Uterus (tissue), 4 donors: Measurements from ENCODE around the gene KIAA1586. TPM values are rescaled to one million over a fixed set of nuclear protein-coding genes. Genes with fewer than 3 reads are reported as not detected.
"Not testable (repeated sequence)": the region's sequence is repeated elsewhere in the genome, so short reads cannot be mapped to it uniquely, and the experiment has no call there.

Source experiments
- DNase-seq, 2 donors: peaks; one replicate each; pipeline ENCODE4 v3.0.0-alpha.2; 2019 to 2020
- H3K27ac ChIP-seq, 2 donors: fragments of 200-600 bp; sonication (generic); 1 replicate in 1 of 2; 2 replicates in 1 of 2; pipeline ENCODE4 v1.5.1; 2016 to 2018
- H3K27me3 ChIP-seq, 2 donors: fragments of 200-600 bp; sonication (generic); one replicate each; pipeline ENCODE4 v1.5.1; 2018 to 2019; ENCODE audit warnings: control low read depth in 1 of 2
- H3K36me3 ChIP-seq, 2 donors: fragments of 200-600 bp; sonication (generic); one replicate each; pipeline ENCODE4 v1.5.1; 2019; ENCODE audit warnings: control low read depth in 1 of 2
- H3K4me1 ChIP-seq, 2 donors: fragments of 200-600 bp; sonication (generic); one replicate each; pipeline ENCODE4 v1.5.1; 2018 to 2019; ENCODE audit warnings: control low read depth in 1 of 2
- H3K4me3 ChIP-seq, 2 donors: fragments of 200-600 bp; sonication (generic); 1 replicate in 1 of 2; 2 replicates in 1 of 2; pipeline ENCODE4 v1.5.1; 2018 to 2019; ENCODE audit warnings: mild to moderate bottlenecking in 1 of 2
- H3K9me3 ChIP-seq, 2 donors: fragments of 200-600 bp; sonication (generic); one replicate each; pipeline ENCODE4 v1.5.1; 2019; ENCODE audit warnings: control low read depth in 1 of 2
- POLR2A ChIP-seq, 2 donors: fragments of 450-650 bp; IDR thresholded peaks; one replicate each; pipeline ENCODE4 v1.6.1; 2016; ENCODE audit warnings: antibody characterized with exemption in 2 of 2, mild to moderate bottlenecking in 1 of 2, moderate library complexity in 1 of 2
- intact Hi-C: fragments of 100-400 bp; cut with DNase I; formaldehyde crosslinking; loops from one replicate; pipeline ENCODE4 v1.15.1; 2023; ENCODE audit warnings: low total_unique reads
- total RNA-seq, 4 donors: library from RNA; depleted of rRNA in 3 of 4; stranded (reverse); fragments of >200 nt in 3 of 4; gene quantifications; one replicate each; pipeline versions ENCODE4 v1.1.0 to v1.2.4, GENCODE V29; 2014 to 2023
- TF ChIP-seq, protein P1 (sequence below), 4 experiments: fragments of 200-600 bp in 2 of 4; fragments of 450-650 bp in 2 of 4; sonication (generic) in 2 of 4; IDR thresholded peaks; one replicate each; pipeline ENCODE4 v1.5.1; 2016 to 2019; ENCODE audit warnings: antibody characterized with exemption in 4 of 4, mild to moderate bottlenecking in 2 of 4, moderate library complexity in 1 of 4
- donor health status: DM: yes; HTN: yes; CAD: no.

Gene KIAA1586
- total RNA-seq, 4 donors from 2014 or later, result 18.5 to 60.3 (median 28.9) TPM

DNA sequence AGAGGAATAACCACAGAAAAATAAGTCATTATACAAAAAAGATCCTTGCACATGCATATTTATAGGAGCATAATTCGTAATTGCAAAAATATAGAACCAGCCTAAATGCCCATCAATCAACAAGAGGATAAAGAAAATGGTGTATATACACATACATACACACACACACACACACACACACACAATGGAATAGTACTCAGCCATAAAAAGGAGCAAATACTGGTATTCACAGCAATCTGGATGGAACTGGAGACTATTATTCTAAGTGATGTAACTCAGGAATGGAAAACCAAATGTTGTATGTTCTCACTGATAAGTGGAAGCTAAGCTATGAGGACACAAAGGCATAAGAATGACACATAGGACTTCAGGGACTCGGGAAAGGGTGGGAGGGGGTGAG is 1.9 kb upstream of the KIAA1586 start:
- no peak for DNase-seq
- peaks cover 0 to 11% of the 10 kb centered on the region in 2 donors for H3K4me1 ChIP-seq
- no peaks in the 10 kb centered on the region for H3K9me3 ChIP-seq
- intact Hi-C loops, result no loop called here
- no peak overlapping the region for H3K4me3 ChIP-seq
- H3K36me3 ChIP-seq, result no peaks in the 10 kb centered on the region
- H3K27ac ChIP-seq, result no peak overlapping the region
- no peaks in the 10 kb centered on the region for H3K27me3 ChIP-seq
- TF ChIP-seq, protein P1, sequence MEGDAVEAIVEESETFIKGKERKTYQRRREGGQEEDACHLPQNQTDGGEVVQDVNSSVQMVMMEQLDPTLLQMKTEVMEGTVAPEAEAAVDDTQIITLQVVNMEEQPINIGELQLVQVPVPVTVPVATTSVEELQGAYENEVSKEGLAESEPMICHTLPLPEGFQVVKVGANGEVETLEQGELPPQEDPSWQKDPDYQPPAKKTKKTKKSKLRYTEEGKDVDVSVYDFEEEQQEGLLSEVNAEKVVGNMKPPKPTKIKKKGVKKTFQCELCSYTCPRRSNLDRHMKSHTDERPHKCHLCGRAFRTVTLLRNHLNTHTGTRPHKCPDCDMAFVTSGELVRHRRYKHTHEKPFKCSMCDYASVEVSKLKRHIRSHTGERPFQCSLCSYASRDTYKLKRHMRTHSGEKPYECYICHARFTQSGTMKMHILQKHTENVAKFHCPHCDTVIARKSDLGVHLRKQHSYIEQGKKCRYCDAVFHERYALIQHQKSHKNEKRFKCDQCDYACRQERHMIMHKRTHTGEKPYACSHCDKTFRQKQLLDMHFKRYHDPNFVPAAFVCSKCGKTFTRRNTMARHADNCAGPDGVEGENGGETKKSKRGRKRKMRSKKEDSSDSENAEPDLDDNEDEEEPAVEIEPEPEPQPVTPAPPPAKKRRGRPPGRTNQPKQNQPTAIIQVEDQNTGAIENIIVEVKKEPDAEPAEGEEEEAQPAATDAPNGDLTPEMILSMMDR (IDR thresholded peaks at IDR 0.05), result no peak
- no peak for TF ChIP-seq POLR2A (IDR thresholded peaks at IDR 0.05)

DNA sequence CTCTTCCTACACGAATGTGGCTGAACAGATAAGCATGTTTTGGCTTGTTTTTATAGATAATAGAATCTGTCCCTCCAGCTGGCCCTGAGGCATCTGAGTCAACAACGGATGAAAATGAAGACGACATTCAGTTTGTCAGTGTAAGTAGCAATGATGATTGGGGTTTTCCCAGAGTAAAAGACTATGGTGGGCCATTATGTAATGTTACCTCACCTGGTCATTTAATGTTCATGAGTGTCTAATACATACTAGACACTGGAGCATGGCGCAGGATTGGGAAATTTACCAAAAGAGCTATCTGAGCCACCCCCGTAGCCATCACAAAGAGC is 728 bp downstream of the KIAA1586 start:
- H3K27me3 ChIP-seq, H3K27ac ChIP-seq, H3K4me3 ChIP-seq, H3K36me3 ChIP-seq, intact Hi-C loops, DNase-seq, H3K9me3 ChIP-seq: not testable (repeated sequence)
- peaks cover 0 to 11% of the 10 kb centered on the region in 2 donors for H3K4me1 ChIP-seq

DNA sequence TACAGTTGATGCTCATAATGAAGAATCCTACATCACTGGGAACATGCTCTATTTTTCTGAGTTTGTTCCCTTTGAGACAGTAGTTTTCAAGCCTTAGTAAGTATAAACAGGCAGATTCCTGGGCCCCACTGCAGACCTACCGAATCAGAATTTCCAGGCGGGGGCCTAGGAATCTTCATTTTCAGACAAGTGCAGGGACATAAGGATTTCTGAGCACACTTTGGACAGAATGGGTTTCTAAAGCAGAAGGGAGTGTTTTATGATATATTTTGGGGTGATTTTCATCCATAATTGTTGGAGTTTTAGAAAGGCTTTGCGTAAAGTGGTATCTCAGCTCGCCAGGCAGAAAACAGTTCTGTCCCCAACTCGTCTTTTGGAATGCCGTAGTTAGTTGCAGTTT is 1.4 kb downstream of the KIAA1586 start:
- H3K27me3 ChIP-seq, intact Hi-C loops, DNase-seq, H3K9me3 ChIP-seq, H3K36me3 ChIP-seq, H3K4me3 ChIP-seq, H3K27ac ChIP-seq: not testable (repeated sequence)
- peaks cover 0 to 11% of the 10 kb centered on the region in 2 donors for H3K4me1 ChIP-seq

DNA sequence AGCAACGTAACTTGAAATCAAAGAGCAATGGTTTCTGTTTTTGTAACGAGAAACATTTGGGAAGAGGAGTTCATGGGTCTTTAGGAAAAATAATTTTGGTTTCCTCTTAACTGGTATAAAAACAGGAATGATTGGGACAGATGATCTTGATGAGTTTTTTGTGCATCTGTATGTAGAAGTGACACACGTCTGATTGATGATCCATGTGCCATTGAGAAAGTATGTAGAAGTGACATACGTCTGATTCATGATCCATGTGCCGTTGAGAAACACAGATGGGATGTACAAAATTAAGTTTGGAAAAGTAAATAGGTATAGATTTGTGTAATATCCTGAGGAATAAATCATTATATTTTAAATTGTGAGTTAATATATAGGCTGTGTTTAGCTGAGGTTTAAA is 2.1 kb downstream of the KIAA1586 start:
- intact Hi-C loops, result no loop called here

DNA sequence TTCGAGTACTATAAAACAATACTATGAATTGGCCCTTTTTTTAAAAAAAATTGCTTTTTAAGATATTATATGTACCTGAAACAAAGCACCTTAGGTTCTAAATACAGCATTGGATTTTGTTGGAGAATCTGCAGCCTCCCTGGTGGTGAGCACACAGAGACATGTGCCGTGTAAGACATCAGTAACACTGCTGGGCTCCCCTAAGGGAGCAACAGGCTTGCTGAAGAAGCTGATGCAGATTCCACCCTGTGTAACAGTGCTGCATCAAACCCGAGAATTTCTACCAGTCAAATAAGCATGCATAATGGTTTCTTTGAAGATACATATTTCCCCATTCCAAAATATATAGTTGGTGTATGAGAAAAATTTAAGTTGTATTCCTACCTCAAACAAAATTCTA is 17.4 kb downstream of the KIAA1586 start:
- no peak overlapping the region for H3K27ac ChIP-seq
- no peaks in the 10 kb centered on the region for H3K4me1 ChIP-seq
- no peaks in the 10 kb centered on the region for H3K9me3 ChIP-seq
- no peak for DNase-seq
- H3K4me3 ChIP-seq, result no peak overlapping the region
- no peaks in the 10 kb centered on the region for H3K36me3 ChIP-seq
- no peak for TF ChIP-seq POLR2A (IDR thresholded peaks at IDR 0.05)
- TF ChIP-seq, protein P1 (IDR thresholded peaks at IDR 0.05), result no peak
- intact Hi-C loops, result no loop called here
- no peaks in the 10 kb centered on the region for H3K27me3 ChIP-seq

More for the DNA sequence above, 2.1 kb downstream of the KIAA1586 start:
- no peak overlapping the region for H3K27ac ChIP-seq
- H3K9me3 ChIP-seq, result no peaks in the 10 kb centered on the region
- H3K27me3 ChIP-seq, result no peaks in the 10 kb centered on the region
- TF ChIP-seq, protein P1 (IDR thresholded peaks at IDR 0.05), result no peak
- TF ChIP-seq POLR2A (IDR thresholded peaks at IDR 0.05), result no peak
- H3K4me3 ChIP-seq, result no peak overlapping the region
- no peaks in the 10 kb centered on the region for H3K36me3 ChIP-seq
- DNase-seq, result no peak
- peaks cover 0 to 11% of the 10 kb centered on the region in 2 donors for H3K4me1 ChIP-seq

DNA sequence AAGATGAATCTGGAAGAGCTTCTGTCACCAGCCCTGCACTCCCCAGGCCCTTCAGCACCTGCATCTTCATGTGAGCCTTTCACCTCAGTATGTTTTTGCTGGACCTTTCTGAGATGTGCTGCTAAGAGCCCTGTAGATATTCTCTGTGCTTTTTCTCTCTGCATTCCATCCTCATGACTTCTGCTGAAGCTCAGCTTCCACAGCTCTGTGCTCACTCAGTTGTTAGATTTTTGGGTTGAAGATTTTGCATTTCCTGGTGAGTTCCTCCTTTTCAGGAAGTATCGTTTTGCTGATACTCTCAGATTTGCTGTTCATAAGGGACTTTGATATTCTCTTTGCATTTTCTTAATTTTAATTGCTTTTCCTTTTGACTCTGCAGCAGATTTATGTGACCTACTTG is 18.3 kb downstream of the KIAA1586 start:
- no peaks in the 10 kb centered on the region for H3K27me3 ChIP-seq
- intact Hi-C loops, result no loop called here
- DNase-seq, result no peak
- H3K9me3 ChIP-seq, result no peaks in the 10 kb centered on the region
- H3K36me3 ChIP-seq, result no peaks in the 10 kb centered on the region
- TF ChIP-seq, protein P1 (IDR thresholded peaks at IDR 0.05), result no peak
- TF ChIP-seq POLR2A (IDR thresholded peaks at IDR 0.05), result no peak
- no peak overlapping the region for H3K27ac ChIP-seq
- no peaks in the 10 kb centered on the region for H3K4me1 ChIP-seq
- no peak overlapping the region for H3K4me3 ChIP-seq
